Activated gamma-delta T cell (primary cell): ENCODE measurements around the gene PTBP1.
"Not testable (repeated sequence)": the region's sequence is repeated elsewhere in the genome, so short reads cannot be mapped to it uniquely, and the experiment has no call there.

ENCODE experiments used
- DNase-seq: peaks from one replicate; lab custom pipeline; 2025; lab: John Stamatoyannopoulos, UW

The PTBP1 gene

GRCh38 chr19:810077-810855 is 13.0 kb downstream of the PTBP1 start:
- no peak for DNase-seq

- no peak for DNase-seq
Observed at GRCh38 chr19:810883-811489, 13.7 kb downstream of the PTBP1 start.

DNA sequence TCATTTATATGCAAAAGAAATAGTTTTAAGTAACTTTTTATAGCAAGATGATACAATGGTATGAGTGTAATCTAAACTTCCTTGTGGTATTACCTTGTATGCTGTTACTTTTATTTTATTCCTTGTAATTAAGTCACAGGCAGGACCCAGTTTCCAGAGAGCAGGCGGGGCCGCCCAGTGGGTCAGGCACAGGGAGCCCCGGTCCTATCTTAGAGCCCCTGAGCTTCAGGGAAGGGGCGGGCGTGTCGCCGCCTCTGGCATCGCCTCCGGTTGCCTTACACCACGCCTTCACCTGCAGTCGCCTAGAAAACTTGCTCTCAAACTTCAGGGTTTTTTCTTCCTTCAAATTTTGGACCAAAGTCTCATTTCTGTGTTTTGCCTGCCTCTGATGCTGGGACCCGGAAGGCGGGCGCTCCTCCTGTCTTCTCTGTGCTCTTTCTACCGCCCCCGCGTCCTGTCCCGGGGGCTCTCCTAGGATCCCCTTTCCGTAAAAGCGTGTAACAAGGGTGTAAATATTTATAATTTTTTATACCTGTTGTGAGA is 14.3 kb downstream of the PTBP1 start:
- DNase-seq: no peak

DNA sequence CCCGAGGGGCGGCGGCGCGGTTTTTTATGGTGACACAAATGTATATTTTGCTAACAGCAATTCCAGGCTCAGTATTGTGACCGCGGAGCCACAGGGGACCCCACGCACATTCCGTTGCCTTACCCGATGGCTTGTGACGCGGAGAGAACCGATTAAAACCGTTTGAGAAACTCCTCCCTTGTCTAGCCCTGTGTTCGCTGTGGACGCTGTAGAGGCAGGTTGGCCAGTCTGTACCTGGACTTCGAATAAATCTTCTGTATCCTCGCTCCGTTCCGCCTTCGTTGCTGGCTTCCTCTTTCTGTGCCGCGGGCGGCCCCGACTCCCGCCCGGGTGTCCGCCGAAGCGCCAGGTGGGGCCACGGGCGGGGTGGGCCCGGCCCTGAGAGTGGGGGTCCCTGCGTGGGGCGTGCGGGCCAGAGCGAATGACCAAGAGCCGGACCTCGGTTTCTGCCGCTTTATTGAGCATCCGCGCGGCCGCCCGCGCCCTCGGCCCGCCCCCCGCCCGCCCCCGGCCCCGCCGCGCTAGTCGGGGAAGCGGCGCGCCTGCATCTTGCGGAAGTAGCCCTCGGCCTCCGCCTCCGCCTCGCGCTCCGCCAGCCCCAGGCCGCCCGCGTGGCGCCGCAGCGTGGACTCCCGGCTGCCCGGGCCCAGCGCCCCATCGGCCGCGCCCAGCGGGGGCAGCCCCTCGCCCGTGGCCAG is 14.9 kb downstream of the PTBP1 start:
- DNase-seq: no peak

DNA sequence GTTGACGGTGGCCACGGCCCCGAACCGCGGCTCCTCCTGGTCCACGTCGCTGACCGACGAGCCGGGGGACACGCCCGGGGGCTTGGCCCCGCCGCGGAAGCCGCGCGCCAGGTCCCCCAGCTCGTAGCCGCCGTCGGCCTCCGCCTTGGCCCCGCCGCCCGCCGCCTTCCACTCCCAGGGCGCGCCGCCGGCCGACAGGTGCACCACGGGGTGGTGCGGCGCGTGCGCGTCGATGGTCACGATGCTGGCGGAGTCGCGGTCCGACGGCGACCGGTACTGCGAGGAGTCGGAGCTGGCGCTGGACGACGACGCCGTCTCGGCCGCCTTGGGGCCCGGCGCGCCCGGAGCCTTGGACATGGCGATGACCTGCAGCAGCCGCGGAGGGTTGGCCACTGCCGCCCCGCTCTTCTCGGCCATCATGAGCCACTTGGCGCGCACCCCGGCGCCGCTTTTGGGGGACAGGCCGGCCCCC is 15.5 kb downstream of the PTBP1 start:
- no peak for DNase-seq

DNA sequence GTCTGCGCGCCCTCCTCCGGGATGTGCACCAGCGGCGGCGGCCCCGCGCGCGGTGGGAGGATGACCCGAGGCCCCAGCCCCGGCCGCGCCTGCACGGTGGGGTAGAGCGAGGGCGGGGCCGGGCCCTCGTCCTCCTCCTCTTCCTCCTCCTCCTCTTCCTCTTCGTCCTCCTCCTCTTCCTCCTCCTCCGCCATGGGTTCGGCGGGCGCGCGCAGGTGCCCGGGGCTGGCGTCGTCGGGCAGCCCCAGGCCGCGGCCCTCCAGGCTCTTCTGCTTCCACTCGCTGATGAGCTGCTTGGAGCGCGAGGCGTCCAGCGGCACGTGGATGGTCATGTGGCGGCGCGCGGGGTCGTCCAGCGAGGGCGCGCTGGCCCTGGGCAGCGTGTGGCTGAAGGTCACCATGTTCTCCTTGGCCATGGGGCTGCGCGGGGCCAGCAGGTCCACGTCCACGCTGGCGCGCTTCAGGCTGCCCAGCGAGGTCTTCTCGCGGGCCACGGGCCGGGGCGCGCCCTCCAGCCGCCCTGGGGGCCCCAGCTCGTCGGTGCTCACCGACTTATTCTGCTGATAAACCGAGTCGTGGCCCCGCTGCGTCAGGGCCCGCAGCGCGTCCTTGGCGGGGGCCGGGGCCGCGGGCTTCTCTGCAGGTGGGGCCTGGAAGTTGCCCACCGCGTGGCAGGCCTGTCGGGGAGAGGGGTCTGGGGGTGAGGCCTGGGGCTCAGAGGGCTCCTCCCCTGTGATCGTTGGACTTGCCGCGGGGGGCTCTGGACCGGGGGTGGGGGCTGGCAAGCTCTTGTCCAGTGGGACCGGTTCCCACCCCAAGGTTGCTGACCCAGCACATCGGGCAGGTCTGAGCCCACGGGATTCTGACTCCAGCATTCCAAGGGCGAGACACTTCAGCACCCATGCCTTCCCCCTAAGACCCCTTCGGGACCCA is 16.2 kb downstream of the PTBP1 start:
- DNase-seq: no peak

GRCh38 chr19:814152-815078 is 17.2 kb downstream of the PTBP1 start:
- DNase-seq: no peak

GRCh38 chr19:815079-815774 is 18.0 kb downstream of the PTBP1 start:
- DNase-seq: no peak

DNA sequence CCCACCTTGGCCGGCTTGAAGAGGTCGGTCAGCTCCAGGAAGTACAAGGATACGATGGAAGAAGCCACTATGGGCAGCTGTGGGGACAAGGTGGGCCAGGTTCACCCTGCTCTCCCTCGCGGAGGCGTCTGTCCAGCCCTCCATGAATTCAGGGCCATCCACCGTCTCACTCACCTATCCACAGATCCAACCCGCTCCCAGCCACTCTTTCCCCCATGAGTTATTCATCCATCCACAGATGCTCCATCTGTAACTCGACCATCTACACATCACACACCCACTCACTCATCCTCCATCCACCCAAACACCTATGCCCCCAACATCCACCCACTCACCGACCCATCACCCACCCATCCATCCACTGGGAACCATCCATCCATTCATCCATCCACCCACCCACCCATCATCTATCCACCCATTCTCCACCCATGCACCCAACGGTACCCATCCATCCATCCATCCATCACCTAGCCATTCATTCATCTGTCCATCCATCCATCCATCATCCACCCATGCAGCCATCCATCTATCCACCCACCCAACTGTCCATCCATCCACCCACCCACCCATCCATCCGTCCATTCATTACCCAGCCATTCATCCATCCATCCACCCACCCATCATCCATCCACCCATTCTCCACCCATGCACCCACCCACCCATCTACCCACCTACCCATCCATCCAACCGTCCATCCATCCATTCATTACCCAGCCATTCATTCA is 18.7 kb downstream of the PTBP1 start:
- no peak for DNase-seq

GRCh38 chr19:816500-816857 is 19.2 kb downstream of the PTBP1 start:
- no peak for DNase-seq

- not testable (repeated sequence) for DNase-seq
Observed at GRCh38 chr19:820212-820611, 23.0 kb downstream of the PTBP1 start.

DNA sequence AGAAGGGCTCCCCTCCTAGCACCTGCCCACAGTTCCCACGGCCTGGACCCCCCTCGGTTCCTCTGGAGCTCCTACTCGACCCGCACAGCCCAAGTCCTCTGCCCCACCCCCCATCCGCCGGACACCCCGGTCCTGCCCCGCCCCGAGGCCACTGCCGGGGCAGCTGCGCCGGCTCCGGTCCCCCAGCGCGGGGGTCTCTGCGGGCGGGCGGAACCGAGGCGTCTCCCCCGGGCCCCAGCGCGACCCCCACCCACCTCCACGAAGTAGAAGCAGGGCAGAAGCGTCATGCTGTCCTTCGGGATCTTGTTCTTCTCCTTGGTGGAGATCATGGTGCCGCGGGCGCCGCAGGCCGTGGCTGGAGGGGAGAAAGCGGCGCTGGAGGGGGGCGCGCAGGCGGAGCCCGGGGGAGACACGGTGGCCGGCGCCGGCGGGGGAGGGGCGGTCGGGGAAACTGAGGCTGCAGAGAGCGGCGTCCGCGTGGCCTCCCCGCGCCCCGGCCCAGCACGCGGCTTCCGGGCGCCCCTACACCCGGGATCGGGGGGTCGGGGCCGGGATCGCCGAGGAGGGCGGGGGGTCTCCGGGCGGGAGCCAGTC is 24.1 kb downstream of the PTBP1 start:
- no peak for DNase-seq

GRCh38 chr19:821825-822503 is 24.7 kb downstream of the PTBP1 start, which contains the start of gene PLPPR3:
PLPPR3 (minus strand) TSS chr19:821955; CDS start chr19:821559, 396 bp downstream.
- DNase-seq: no peak

DNA sequence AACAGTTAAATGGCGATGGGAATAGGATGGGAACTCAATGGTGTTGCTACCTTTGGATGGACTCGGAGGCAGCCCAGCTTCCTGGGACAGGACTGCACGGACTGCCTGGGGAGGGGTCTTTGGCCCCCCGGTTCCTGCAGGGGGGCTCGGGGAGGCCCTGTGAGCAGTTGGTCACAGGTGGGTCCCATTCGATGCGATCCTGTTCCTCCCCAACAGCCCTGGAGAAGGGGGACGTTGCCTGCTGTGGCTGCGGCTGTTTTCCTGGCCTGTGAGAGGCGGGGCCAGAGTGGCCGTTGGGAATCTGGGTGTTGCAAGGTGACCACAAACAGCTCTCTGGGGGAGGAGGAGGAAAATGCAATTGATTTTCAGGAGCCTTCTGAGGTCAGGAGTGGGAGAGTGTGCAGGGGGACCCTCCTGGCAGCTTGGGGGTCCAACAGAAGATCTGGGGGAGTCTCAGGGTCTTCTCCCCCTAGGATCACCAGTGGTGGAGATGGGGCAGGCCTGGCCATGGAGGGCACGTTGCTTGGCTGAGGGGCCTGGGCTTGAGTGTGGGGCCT is 26.4 kb downstream of the PTBP1 start:
- DNase-seq: no peak

DNA sequence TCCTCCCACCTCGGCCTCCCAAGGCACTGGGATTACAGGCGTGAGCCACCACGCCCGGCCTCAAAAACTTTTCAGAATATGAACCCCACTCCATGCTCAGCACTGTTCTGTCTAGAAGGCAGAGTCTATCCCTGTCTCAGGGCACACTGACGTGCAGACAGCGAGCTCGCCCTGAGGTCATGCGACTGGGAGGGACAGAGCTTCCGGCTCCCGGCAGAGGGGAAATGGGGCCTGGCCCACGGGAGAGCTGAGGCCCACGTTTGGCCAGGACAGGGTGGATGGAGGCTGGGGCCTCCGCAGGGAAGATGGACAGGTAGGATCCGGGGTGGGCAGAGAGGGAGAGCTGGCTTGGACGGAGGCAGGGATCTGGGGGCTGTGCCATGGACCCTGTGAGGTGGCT is 27.6 kb downstream of the PTBP1 start:
- no peak for DNase-seq

GRCh38 chr19:825897-826644 is 28.8 kb downstream of the PTBP1 start:
- no peak for DNase-seq

DNA sequence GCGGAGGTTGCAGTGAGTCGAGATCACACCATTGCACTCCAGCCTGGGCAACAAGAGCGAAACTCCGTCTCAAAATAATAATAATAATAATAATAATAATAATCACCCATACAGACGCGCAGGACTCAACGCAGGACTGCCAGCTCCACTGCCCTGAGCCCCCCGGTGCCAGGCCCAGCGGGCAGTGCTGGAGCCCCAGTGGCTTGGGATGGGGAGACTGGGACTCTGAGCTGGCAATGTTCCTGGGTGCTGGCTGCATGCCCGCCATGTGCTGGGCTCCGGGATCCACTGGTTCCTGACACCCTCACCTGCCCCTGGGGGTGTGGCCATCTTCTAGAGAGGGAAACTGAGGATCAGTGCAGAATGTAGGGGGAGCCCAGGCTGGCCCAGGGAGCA is 30.1 kb downstream of the PTBP1 start:
- DNase-seq: no peak
